Kidney tubule cell (primary cell): ENCODE results near the gene FAM136A.
A peak's percentile ranks its signal among the peaks of the same experiment; 100 is the strongest.
"Not testable (repeated sequence)": the region's sequence is repeated elsewhere in the genome, so short reads cannot be mapped to it uniquely, and the experiment has no call there.

Source experiments
- DNase-seq: peaks from one replicate; pipeline ENCODE4 v3.0.0-alpha.2; 2018; ENCODE audit warnings: low spot score

Gene FAM136A

DNA sequence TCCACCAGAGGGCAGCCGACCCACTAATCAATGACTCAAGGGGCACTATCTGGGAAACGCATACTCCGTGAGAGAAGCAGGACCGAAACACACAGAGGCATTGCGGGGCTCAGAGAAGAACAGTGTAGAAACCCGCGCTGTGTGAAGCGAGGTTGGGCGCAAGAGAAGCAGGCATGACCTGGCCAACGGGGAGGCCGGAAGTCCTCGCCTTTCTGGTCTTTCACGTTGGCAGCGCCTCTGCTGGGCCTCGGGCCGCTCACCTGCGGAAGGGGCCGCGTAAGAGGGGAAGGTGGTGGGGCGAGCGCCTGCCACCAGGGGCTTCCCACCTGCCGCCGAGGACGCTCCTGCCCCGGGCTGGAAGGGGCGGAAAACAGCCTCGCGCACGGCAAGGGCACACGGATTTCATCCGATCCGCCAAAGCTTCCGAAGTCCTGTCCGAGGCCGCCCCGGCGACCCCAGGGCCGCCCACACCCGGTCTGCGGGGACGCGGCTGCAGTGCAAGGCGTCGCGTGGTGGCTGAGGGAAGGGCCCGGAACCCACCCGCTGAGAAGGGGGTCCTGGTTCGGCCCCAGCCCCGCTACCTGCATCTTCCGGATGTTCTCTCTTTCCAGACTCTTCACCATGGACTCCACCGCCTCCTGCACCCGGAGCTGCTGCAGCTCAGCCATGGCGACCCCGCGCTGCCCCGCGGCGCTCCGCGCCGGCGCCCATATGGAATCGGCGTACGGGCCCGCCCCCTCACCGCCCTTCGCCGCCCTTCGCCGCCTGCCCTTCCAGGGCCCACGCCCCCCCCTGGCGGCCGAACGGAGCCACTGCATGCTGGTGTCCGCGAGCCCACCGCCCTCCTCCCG lies at the start of gene FAM136A:
Gene FAM136A (minus strand): TSS at position 724 of the 851 bp plus-strand sequence. CDS start 56 bp downstream, at position 668.
- peak; percentile 84 for DNase-seq

DNA sequence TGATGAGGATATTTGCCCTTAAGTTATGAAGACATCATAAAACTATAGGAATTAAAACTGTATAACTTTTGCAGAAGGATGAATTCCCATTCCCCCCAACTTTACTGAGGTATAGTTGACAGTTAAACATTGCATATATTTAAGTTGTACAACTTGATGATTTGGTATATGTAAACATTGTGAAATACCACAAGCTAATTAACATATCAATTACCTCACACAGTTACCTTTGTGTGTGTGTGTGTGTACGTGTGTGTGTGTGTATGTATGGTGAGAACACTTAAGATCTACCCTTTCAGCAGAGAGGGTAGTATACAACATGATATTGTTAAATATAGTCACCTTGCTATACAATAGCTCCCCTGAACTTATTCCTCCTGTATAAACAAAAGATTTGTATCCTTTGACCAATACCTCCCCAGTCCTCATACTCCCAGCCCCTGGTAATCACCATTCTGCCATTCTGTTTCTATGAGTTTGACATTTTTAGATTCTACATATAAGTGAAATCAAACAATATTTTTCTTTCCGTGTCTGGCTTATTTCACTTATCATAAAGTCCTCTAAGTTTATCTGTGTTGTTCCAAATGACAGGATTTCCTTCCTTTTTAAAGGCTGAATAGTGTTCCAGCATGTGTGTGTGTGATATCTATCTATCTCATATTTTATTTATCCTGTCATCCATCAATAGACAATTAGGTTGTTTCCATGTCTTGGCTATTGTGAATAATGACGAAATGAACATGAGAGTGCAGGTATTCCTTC lies 48.2 kb upstream of the FAM136A start:
- DNase-seq, result no peak

DNA sequence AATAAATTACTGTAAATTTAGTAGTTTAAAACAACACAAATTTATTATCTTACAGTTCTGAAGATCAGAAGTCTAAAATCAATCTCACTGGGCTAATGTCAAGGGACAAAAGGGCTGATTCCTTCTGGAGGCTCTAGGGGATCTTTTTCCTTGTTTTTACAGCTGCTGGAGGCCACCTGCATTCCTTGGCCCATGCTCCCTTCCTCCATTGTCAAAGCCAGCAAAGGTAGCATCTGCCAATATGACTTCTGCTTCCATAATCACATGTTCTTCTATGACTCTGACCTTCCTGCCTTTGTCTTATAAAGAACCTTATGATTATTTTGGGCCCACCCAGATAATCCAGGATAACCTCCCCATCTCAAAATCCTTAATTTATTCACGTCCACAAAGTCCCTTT lies 46.0 kb upstream of the FAM136A start:
- DNase-seq, result no peak

DNA sequence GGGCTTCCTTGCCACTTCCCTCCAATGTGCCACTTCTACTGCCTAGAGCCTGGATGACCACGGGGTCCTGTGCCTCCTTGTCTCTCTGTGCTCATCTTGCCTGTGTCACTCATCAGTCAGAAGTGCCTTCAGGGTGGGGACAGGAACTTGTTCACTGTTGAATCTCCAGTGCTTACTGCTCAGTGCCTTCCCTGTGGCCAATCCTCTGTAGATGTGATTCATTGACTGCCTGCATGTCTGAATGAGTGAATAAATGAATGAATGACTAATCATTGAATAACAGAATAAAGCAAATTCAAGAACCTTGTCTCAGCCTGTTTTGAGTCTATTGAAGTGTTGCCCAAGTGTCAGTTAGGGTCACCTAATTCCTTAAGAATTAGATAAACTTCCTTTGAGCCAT lies 42.3 kb upstream of the FAM136A start:
- peak; percentile 91 for DNase-seq

DNA sequence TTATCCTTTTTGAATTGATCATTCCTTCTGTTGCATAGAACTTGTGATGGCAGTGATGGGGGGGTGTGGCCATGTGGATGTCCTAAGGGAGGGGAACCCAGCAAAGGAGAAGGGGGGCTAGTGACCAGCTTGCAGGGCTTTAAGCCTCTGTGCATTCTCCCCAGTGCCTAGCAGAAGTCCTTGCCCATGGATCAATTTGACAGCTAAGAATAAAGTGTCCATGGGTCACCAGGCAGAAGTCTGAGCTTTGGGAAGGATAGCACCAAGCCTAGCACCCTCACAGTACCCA lies 39.6 kb upstream of the FAM136A start:
- DNase-seq, result no peak

DNA sequence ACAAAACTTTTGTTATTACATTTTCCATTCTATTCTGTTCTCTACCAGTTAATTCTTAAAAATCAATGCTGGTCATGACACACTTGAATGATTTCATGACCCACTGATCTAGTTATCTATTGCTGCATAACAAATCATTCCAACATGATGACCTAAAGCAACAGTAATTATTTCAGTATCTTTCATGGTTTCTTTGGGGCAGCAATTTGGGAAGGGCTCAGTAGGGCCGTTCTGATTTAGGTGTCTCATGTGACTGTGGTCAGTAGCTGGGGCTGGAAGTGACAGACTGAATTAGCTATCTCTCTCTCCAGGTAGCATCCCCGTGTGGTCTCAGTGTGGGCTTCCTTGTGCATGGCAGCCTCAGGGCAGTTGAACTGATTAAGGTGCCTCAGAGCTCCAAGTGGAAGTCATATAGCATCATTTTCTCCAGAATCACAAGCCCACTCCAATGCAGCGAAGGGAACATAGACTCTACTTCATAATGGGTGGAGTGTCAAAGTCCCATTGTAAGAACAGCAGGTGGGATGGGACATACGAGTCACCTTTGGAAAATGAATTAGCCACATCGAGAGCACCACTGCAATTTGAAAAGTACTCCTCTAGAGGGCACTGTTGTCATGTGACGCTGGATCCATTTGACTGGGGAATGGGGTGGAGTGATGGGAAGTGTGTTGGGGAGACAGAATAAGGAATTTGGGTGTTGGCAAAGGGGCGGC lies 39.1 kb upstream of the FAM136A start:
- peak; percentile 73 for DNase-seq

DNA sequence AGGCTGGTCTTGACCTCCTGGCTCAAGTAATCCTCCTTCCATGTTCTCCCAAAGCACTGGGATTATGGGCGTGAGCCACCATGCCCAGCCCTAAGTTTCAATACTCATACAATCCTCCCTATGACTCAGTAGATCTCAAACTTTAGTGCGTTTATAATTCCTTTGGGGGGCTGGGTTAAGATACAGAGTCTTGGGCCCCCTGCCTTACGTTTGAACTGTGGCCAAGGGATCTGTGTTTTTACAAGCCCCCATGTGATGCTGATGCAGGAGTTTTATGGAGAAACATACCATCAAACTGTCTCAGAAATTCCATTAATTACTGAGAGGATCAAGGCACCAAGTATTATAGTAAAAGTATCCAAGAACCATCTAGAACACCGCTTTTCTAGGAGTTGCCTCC lies 38.2 kb upstream of the FAM136A start:
- no peak for DNase-seq

DNA sequence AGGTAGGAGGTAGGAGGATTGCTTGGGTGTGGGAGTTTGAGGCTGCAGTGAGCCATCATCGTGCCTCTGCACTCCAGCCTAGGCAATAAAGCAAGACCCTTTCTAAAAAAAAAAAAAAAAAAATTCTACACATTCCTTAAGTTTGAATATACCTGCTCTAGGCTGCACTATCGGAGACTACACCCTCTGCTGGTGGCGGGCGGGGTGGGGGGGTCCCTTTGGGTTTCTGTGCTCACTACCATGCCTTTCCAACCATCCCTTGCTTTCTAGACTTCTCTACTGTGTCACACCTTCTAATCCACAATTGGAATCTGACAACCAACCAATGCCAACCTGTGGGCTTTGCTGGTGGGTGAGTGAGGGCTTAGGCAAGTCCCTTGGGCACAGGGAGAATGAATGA lies 34.7 kb upstream of the FAM136A start:
- no peak for DNase-seq

DNA sequence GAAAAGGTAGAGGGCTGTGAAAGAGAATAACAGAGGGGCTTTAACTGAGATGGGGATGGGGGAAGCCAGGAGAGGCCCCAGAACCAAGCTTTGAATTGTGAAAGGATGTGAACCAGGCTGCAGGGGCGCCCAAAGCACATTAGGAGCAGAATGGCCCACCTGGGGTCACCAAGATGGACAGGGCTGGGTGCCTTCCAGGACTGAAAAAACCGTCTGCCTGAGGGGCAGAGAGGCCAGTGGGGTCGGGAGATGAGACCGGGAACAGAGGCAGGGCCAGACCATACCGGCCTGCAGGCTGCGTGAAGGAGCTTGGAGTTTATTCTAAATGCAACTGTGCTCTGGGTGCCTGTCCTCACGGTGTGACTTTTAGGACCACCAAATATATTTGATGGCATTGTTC lies 29.1 kb upstream of the FAM136A start:
- no peak for DNase-seq

DNA sequence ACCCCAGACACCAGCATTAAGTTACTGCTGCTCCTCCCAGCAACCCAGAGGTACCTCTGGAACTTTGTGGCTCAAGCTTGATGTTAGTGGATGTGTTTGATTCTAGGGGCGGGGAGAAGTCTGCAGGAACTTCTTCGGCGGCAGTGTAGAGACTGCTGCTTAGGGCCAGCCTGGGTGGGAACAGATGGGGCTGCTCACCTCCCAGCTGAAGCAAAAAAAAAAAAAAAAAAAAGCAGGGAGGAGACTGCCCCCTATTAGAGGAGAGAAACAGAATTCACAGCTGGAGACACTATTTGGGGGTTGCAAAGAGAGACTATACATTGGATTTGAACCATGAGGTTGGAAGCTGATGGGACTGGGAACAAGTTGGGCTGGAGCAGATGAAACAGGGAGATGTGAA lies 28.6 kb upstream of the FAM136A start:
- DNase-seq, result no peak

DNA sequence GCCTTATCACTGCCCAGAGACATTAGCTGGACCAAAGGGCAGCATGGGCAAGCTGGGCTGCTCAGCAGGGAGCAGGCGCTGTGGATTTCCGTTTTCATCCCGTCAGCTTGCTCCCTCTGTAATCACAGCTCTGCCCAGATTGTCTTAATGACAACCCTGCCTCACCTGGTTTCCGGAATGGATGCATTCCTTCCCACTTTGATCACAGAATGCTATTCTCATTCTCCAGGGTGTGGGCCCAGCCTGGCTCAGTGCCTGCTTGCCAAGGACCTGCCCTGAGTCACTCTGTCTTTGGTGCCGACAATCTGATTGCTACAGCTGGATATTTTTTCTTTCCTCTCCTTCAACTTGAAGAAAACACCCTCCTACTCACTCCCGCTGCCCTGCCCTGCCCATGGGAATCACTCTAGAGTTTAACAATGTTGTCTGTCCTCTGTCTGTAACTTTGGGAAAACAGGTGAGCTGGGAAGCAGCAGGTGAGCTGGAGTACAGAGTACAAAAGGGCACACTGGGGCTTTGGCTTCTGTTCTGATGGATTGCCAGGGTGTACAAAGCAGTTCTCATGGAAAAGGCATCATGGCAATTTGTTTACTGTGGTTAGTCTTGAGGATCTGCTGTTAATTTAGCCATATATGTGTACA lies 27.2 kb upstream of the FAM136A start:
- peak; percentile 96 for DNase-seq

DNA sequence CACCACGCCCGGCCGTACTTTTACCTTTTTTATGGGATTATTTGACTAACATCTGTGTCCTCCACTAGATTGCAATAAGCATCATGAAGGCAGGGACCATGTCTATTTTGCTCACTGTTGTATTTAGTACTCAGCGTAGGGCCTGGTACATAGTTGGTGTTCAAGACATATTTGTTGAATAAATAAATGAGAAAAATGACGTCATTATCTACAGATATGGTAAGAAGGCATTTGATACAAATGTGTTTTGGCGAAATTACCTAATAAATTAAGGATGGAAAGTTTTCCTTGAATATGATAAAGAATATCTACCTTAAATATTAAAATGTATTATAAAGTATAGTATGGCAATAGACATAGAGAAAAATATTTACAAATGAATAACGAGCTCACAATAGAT lies 24.0 kb upstream of the FAM136A start:
- DNase-seq, result no peak

DNA sequence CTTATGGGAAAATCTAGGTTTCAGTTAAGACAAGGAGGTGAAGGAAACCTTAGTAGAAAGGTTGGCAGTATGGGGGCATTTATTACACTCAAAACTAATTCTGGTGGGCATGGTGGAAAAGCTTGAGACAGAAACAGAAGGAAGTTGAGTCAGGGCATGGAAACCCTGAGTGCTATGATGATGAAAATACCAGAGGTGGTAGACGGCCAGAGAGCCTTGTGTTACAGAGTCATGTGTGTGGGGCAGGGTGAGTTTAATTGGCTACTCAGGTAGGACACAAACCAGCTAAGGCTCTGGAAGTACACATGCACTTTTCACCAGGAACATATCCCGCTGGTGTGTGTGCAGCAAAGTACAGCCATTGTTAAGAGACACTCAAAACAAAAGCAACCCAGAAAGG lies 20.7 kb upstream of the FAM136A start:
- no peak for DNase-seq

DNA sequence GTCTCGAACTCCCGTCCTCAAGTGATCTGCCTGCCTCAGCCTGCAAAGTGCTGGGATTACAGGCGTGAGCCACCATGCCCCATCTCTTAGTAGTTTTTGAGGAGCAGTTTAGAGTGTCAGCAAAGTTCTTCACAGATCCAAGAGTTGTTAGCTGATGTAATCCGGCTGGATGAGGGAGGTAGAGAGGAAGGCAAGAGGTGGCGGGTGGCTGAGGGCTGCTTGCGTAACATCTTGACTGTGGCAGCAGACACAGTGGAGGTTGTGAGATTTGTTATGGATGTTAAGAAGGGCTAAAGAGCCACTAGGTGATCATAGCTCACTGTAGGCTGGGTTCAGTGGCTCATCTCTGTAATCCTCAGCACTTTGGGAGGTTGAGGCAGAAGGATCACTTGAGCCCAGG lies 19.5 kb upstream of the FAM136A start:
- DNase-seq, result no peak

DNA sequence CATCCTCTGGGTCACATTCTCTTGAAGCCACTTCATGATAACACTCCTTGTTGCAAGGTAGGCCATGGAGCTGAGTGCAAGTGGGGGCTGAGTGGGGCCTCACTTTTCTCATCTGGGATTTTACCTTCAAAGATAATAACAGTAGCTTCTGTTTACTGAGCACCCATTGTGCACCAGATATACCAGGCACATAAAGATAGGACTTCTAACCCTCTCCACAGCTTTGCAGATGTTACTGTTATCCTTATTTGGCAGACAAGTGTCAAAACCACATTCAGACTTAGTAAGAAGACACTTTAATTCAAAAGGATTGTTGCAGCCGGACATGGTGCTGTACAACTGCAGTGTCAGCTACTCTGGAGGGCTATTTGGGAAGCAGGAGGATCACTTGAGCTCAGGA lies 12.8 kb upstream of the FAM136A start:
- no peak for DNase-seq

DNA sequence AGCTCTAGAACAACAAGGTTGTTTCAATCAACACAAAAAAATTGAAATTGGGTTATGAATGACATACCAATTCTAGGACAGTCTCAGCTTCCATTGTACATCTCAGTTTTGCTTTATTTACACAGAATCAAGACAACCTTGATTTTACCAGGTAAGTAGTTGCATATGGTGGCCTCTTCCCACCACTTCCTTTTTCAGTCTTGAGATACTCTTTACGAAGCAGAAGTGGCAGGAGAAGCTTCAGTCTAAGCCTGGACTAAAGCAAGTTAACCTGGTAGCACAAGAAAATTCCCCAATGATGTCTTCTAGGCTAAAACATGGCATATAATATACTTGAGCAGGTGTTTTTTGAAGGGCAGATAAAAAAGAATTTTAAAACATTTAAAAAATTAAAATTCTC lies 10.7 kb upstream of the FAM136A start:
- DNase-seq, result no peak

DNA sequence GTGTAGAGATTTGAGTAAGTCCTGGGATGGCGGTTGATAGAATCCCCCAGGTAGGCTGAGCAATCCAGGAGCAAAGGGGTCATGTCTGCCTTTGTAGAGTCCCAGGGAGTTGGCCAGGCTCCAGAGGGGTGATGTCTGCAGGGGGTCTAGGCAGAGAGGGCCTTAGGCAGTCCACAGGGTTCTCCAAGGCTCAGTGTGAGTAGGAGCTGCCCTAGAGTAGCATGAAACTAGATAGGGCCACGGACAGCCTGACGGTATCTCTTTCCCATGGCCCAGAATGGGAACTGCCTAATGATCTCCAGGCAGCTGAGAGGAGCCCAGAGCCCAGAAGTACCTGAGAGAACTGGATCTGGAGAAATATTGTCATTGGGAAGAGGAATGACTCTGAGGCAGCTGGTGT lies 9.0 kb upstream of the FAM136A start:
- DNase-seq, result no peak

DNA sequence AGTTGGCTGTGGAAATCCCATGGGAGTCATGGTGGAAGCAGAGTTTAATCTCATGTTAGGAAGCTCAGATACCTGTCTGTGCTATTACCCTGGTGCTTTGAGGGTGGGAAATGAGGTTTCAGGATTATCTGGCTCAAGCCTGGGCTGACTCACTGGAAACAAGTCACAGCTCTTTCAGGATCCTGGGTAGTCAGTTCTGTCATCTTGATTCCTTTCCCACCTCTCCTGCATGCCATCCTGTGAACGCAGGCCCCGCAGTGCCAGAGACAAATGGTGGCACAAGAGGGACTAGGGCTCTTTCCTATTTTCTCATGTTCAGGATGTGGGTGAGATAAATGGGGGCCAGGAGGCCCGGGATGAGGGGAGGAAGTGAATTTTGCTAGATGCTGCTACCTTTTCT lies 3.7 kb upstream of the FAM136A start:
- peak; percentile 22 for DNase-seq

DNA sequence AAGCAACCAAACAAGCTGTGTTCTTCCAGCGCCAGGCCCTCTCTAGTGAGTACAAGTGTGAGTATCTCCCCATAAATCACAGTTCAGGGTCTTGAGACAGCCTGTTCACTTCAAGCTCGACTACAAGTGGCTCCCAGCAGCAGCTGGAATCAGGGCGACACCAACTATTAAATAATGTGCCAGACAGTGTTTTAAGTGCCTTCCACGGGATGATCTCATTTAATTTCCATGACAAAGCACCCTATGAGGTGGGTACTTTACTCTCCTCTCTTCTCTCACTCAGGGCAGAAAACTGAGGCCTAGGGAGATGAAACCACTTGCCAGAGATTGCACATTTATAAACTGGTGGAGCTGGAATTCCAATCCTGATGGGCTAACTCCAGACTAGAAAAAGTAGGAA lies 2.6 kb upstream of the FAM136A start:
- peak; percentile 16 for DNase-seq

DNA sequence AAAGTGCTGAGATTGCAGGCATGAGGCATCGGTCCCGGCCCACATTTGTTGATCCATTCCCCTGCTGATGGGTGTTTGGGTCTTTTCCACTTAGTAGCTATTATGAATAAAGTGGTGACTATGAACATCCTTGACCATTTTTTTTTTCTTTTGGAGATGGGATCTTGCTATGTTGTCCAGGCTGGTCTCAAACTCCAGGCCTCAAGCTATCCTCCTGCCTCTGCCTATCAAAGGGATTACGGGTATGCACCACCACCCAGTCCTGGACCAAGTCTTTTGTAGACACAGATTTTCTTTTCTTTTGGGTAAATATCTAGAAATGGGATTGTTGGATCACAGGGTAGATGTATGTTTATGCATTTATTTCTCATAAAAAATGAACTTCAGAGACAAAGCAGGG lies 1.3 kb upstream of the FAM136A start:
- DNase-seq, result no peak

DNA sequence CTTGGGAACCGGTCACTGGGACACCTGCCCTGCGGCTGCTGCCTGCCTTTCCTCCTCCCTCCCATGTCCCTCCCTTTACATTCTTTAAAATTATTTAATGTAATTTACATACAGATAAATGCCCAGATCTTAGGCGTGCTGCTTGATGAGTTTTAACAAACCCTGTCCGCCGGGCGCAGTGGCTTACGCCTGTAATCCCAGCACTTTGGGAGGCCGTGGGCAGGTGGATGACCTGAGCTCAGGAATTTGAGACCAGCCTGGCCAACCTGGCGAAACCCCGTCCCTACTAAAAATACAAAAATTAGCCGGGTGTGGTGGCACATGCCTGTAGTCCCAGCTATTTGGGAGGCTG lies 304 bp upstream of the FAM136A start:
- not testable (repeated sequence) for DNase-seq

DNA sequence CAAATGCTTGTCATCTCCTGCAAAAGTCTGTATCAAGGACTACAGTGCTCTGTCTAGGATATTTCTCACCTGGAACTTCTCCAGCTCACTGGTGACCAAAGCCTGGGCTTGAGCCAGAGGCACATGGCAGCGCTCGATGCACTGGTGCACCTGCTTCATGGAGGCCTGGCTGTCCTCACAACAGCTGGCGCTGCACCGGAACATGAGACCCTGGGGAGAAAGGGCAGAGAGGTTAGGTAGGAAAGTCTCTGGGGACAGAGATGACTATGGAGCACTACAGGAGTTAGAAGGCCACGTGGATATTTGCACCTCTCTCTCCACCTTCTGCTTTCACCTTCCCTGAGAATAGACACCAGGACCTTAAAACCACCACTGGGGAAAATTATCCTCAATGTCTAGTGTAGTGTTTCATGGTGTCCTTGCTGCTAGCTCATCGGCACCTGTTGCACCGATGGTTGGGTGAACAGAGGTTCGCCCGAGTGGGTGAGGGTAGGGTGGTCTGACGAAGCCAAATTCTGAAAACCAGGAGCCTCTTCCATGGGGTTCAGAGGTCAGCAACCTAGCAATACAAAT lies 1.0 kb downstream of the FAM136A start:
- DNase-seq, result no peak
